Measurements from ENCODE around the gene PCNX4.

PCNX4 gene

GRCh38 chr14:60174352-60175254, 82.9 kb downstream of the PCNX4 start:
- DNase-seq (ENCODE audit: low read depth in 3 of 3): no peak

GRCh38 chr14:60175255-60175902, 83.7 kb downstream of the PCNX4 start:
- DNase-seq (ENCODE audit: low read depth in 3 of 3): no peak

DNA sequence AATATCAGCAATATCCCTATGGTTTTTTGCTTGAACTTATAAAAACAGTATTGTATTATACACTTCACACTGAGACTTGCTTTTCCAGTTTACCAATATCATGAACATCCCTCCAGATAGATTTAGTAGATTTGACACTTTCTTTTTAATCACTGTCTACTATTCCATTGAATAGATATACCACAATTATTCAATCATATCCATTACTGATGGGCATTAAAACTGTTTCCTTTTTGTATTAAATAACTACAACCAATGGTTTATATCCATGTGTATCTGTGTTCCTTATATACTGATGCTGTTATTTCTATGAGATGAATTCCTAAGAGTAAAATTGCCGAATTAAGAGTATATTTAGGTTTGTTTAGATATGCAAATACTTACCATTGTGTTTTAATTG, 86.4 kb downstream of the PCNX4 start:
- no peak for DNase-seq (ENCODE audit: low read depth in 3 of 3)

DNA sequence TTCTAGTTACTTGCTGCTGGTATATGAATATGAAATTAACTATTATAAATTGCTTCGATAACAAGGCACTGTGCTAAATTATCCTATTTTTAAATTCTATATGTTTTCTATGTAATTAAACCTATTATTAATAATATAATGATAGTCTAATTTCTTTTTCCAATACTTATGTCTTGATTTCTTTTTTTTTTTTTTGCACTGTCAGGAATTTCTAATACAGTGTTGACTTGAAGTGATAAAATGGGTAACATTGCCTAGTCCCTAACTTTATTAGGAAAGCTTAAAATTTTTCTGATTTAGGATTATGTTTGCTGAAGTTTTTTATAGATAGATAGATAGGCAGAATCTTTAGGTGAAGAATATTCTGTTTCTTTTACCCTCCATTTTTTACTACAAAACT, 87.1 kb downstream of the PCNX4 start:
- DNase-seq (ENCODE audit: low read depth in 3 of 3): no peak

DNA sequence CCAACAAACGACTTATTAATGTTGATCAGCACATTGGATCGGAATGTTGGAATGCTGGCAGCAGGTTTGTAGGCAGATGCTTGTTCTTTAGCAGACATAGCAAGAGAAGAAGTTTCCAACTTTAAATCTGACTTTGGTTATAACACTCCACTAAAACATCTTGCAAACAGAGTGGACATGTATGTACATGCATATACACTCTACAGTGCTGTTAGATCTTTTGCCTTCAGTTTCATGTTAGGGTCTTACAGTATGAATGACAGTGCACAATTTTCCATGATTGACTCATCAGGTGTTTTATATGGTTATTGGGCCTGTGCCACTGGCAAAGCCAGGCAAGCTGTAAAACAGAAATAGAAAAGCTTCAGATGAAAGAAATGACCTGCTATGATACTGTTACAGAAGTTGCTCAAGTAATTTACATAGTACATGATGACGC, 87.7 kb downstream of the PCNX4 start:
- no peak for DNase-seq (ENCODE audit: low read depth in 3 of 3)

- DNase-seq (ENCODE audit: low read depth in 3 of 3): no peak
Measured at GRCh38 chr14:60183138-60183537, 91.4 kb downstream of the PCNX4 start.

- no peak for DNase-seq (ENCODE audit: low read depth in 3 of 3)
Measured at GRCh38 chr14:60183741-60184140, 92.0 kb downstream of the PCNX4 start.

DNA sequence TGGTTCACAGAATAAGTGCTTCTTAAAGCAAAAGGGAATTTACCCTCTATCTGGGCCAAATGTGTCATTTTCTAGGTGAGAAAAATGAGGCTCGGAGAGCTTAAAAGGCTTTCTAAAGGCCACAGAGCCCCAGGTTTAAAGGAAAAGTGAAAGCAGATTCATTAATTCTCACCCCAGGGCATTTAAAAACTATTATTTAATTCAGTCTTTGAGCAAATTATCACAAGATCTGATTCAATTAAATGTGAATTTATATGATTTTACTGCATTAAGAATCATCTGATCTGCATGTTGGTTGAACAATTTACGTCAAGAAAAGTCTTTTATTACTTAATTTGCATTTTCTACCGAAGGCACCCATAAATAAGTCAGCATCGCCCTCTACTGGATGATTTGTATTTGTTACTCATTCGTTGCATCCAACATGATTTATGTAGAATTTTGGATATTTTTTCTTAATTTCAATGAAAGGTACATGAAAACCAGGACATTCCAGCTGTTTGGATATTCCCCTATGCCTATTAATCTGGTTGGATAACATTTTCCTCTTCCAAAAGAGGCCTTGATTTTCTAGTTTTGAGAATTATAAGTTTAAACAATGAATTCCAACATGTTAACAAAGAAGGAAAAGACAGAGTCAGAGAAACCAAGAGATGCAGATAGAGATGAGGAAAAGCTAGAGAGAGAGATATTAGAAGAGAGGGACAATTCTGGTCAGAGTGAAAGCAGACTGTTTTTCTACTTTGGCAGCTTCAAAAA, 92.6 kb downstream of the PCNX4 start:
- DNase-seq (ENCODE audit: low read depth in 3 of 3): no peak

GRCh38 chr14:60184905-60185555, 93.3 kb downstream of the PCNX4 start:
- no peak for DNase-seq (ENCODE audit: low read depth in 3 of 3)

DNA sequence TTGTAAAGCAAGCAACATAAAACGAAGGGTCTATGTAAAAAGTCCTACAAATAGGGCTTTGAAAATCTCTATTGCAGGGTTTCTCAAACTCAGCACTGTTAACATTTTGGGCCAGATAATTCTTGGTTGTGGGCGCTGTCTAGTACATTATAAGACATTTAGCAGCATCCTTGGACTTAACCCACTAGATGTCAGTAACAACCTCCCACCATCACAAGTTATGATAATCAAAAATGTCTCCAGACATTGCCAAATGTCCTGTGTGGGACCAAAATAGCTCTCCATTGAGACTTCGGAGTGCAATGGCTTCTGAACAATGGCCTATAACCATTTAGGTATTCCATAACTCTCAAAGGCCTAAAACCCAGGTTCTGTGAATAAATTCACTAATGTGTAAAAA, 96.4 kb downstream of the PCNX4 start:
- DNase-seq (ENCODE audit: low read depth in 3 of 3): no peak

DNA sequence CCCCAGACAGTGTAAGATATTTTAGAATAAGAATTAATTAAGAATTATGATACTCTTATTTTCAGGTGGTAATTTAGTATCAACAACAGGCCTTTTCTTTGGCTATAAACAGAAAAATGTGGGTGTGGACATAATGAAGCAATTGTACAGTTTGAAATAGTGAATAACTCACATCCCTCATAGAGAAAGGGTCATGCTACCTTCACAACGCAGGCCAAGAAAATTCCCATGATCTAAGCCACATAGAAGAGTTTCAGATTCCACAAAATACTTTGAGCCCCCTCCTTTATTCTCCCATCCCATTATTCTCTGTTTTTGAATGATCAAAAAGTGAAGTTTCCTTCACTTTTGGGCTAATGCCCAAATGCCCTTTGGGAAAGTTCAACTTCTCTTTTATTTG, 97.0 kb downstream of the PCNX4 start:
- DNase-seq (ENCODE audit: low read depth in 3 of 3): no peak

DNA sequence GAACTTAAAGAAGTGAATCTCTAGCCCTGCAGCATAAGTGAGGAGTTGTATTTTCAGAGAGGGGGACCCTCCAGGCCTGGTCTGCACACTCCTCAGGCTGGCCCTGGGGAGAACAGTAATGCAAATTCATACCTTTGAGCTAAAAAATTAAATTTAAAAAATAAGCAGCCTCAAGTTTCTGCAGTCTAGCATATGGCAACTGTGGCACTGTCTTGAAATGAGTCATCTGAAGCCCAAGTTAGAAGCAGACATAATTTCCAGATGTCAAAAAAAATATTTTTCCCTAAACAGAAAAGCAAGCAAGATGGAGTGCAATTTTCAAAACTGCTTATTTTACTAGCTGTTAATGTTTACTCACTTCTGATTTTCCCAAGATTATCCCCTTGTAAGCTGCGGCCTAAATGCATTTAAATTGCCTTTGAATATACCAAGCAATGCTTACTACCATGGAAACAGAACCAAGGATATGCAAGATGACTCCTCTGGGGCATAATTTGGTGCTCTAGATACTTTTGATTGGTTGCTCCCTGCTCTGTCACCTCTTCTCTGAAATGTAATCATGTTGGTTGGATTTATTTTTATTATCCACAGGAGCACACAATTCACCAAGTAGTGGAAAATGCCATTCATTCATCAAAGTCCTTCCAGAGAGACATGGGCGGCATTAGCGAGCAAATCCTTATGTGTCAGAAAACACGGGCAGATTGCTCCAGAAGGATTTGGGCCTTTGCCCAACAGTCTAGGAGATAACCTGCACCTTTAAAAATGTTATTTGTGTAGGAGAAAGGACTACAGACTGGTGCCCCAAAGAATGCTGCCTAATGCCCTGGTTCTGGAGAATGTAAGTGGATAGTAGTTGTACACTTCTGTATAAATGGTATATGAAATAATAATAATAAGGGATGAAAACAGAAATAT, 98.5 kb downstream of the PCNX4 start:
- no peak for DNase-seq (ENCODE audit: low read depth in 3 of 3)

DNA sequence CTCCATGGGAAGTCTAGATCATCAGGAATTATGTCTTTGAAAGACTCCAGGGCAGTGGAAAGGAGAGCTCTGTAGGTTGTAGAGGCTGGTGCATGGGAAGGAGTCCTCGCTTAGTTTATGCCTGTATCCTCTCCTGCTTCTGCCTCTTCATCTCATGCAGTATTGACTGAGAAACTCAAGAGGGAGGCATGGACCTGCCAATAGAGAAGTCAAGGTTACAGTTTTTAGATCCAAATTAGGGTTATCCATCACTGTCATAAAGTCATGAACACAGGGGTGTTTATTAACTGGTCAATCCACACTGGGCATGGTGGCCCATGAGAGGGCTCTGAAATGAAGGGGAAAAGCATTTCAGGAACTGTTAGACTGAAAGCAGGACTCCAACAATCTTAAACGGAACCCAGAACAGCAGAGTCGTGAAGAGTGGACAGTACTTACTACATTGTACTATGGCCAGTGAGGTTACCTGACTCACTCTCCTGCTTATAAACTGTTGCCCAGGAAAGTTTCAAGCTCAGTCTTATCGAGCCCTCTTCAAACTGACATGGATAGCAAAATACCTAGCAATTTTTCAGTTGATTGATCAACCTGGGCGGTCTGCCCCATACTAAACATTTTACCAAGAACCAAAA, 103.6 kb downstream of the PCNX4 start:
- no peak for DNase-seq (ENCODE audit: low read depth in 3 of 3)

DNA sequence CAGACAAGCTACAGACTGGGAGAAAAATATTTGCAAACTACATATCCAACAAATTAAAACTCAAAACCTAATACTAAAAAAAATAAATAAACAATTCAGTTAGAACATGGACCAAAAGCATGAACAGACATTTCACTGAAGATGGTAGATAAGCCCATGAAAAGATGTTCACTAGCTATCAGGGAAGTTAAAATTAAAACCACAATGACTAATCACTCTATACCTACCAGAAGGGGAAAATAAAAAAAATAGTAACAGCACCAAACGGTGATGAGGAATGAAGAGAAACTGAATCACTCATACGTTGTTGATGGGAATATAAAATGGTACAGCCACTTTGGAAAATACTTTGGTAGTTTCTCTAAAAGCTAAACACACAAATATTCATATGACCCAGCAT, 104.6 kb downstream of the PCNX4 start:
- DNase-seq (ENCODE audit: low read depth in 3 of 3): no peak

- DNase-seq (ENCODE audit: low read depth in 3 of 3): no peak
Measured at GRCh38 chr14:60197629-60198303, 106.0 kb downstream of the PCNX4 start.

DNA sequence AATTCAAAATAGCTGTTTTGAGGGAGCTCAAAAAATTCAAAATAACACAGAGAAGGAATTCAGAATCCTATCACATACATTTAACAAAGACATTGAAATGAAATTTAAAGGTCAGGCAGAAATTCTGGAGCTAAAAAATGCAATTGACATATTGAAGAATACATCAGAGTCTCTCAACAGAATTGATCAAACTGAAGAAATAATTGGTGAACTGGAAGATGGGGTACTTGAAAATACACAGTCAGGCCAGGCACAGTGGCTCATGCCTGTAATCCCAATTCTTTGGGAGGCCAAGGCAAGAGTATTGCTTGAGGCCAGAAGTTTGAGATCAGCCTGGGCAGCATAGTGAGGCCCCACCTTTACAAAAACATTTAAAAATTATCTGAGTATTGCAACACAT, 107.6 kb downstream of the PCNX4 start:
- no peak for DNase-seq (ENCODE audit: low read depth in 3 of 3)

- no peak for DNase-seq (ENCODE audit: low read depth in 3 of 3)
Measured at GRCh38 chr14:60204104-60204842, 112.5 kb downstream of the PCNX4 start.

- no peak for DNase-seq (ENCODE audit: low read depth in 3 of 3)
Measured at GRCh38 chr14:60204843-60205774, 113.4 kb downstream of the PCNX4 start.
